NCI-H1436 treated with DMSO at 0.1 percent for 48 hours (cell line): ENCODE results near the gene ATP8A1.
"Not testable (repeated sequence)": the region's sequence is repeated elsewhere in the genome, so short reads cannot be mapped to it uniquely, and the experiment has no call there.

Experiments
- DNase-seq: peaks from one replicate; lab custom pipeline; 2025; lab: John Stamatoyannopoulos, UW

Gene ATP8A1

GRCh38 chr4:42404001-42404400 lies 252.9 kb downstream of the ATP8A1 start:
- no peak for DNase-seq

- DNase-seq: no peak
Observed at GRCh38 chr4:42401171-42401570, 255.7 kb downstream of the ATP8A1 start.

- no peak for DNase-seq
Observed at GRCh38 chr4:42399393-42399792, 257.5 kb downstream of the ATP8A1 start.

GRCh38 chr4:42398871-42399331 lies 258.0 kb downstream of the ATP8A1 start:
- DNase-seq: no peak

- DNase-seq: no peak
Observed at GRCh38 chr4:42398171-42398870, 258.6 kb downstream of the ATP8A1 start.

- DNase-seq: no peak
Observed at GRCh38 chr4:42397635-42398170, 259.2 kb downstream of the ATP8A1 start.

GRCh38 chr4:42396752-42397634 lies 259.9 kb downstream of the ATP8A1 start, which contains the start of gene SHISA3:
Gene SHISA3, plus strand, starts transcription at chr4:42397488. Its CDS starts 569 bp downstream, at chr4:42398057.
- DNase-seq: no peak

GRCh38 chr4:42396361-42396751 lies 260.5 kb downstream of the ATP8A1 start:
- DNase-seq: no peak

GRCh38 chr4:42395595-42395994 lies 261.3 kb downstream of the ATP8A1 start:
- DNase-seq: no peak

GRCh38 chr4:42392436-42392835 lies 264.5 kb downstream of the ATP8A1 start:
- no peak for DNase-seq

- DNase-seq: no peak
Observed at GRCh38 chr4:42391981-42392380, 264.9 kb downstream of the ATP8A1 start.

GRCh38 chr4:42391355-42391664 lies 265.6 kb downstream of the ATP8A1 start:
- DNase-seq: no peak

- no peak for DNase-seq
Observed at GRCh38 chr4:42390622-42391354, 266.1 kb downstream of the ATP8A1 start.

GRCh38 chr4:42385516-42385915 lies 271.4 kb downstream of the ATP8A1 start:
- no peak for DNase-seq

- DNase-seq: no peak
Observed at GRCh38 chr4:42381666-42382065, 275.2 kb downstream of the ATP8A1 start.

GRCh38 chr4:42377497-42377896 lies 279.4 kb downstream of the ATP8A1 start:
- DNase-seq: no peak

GRCh38 chr4:42372303-42372702 lies 284.6 kb downstream of the ATP8A1 start:
- not testable (repeated sequence) for DNase-seq

- DNase-seq: no peak
Observed at GRCh38 chr4:42371305-42372252, 285.3 kb downstream of the ATP8A1 start.

GRCh38 chr4:42369489-42369888 lies 287.4 kb downstream of the ATP8A1 start:
- DNase-seq: no peak

- DNase-seq: no peak
Observed at GRCh38 chr4:42366959-42367358, 289.9 kb downstream of the ATP8A1 start.
